D721Med (cell line): ENCODE results near the gene NUDT12.

Experiments used
- DNase-seq: peaks from one replicate; pipeline ENCODE4 v3.0.0; 2011; ENCODE audit warnings: low spot score; ENCODE audit not compliant: insufficient read length
- FAIRE-seq: peaks from 2 replicates; lab custom pipeline; 2011; peaks lifted over from hg19 to GRCh38; lab: Jason Lieb, UNC
- TF ChIP-seq, protein P1 (sequence below): IDR thresholded peaks from 2 replicates; pipeline ENCODE4 v1.5.1; 2012; ENCODE audit warnings: mild to moderate bottlenecking, control low read depth; ENCODE audit not compliant: insufficient read depth; ENCODE audit errors: missing control alignments

The NUDT12 gene

GRCh38 chr5:103510851-103511553 is 51.6 kb downstream of the NUDT12 start:
- TF ChIP-seq, protein P1, sequence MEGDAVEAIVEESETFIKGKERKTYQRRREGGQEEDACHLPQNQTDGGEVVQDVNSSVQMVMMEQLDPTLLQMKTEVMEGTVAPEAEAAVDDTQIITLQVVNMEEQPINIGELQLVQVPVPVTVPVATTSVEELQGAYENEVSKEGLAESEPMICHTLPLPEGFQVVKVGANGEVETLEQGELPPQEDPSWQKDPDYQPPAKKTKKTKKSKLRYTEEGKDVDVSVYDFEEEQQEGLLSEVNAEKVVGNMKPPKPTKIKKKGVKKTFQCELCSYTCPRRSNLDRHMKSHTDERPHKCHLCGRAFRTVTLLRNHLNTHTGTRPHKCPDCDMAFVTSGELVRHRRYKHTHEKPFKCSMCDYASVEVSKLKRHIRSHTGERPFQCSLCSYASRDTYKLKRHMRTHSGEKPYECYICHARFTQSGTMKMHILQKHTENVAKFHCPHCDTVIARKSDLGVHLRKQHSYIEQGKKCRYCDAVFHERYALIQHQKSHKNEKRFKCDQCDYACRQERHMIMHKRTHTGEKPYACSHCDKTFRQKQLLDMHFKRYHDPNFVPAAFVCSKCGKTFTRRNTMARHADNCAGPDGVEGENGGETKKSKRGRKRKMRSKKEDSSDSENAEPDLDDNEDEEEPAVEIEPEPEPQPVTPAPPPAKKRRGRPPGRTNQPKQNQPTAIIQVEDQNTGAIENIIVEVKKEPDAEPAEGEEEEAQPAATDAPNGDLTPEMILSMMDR = no peak
- DNase-seq = no peak
- FAIRE-seq = no peak

- FAIRE-seq (no peak), DNase-seq (no peak)
- TF ChIP-seq, protein P1 = no peak
These were observed 56.8 kb downstream of the NUDT12 start for GRCh38 chr5:103505581-103506305.

DNA sequence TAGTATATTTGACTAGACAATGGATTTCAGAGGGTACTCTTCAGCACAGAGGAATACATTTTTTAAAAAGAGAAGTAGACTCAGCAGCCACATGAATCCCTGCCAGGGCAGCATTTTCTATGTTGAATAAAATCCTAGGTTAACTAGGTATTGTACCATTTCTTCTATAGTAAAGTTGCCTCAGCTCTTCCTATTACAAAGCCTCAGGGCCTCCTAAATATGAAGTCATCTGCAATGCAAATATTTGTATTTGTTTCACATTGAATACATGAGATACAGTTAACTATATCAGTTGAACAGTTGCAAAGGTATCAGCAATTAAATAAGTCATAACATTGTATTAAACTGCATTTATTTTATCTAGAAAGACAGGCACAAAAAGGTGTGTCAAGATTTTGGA is 59.5 kb downstream of the NUDT12 start:
- no peak for DNase-seq
- no peak for FAIRE-seq
- TF ChIP-seq, protein P1 = no peak

GRCh38 chr5:103502662-103503061 is 59.9 kb downstream of the NUDT12 start:
- FAIRE-seq = no peak
- no peak for DNase-seq
- TF ChIP-seq, protein P1 = no peak
